GM10248 (cell line): ENCODE data around the gene RGS9.
"Not testable (repeated sequence)": the region's sequence is repeated elsewhere in the genome, so short reads cannot be mapped to it uniquely, and the experiment has no call there.

Experiments
- CTCF ChIA-PET: fragments of 300-600 bp; sonication (Branson Sonifier 250); formaldehyde crosslinking; extraction: SDS; loops from one replicate; lab custom pipeline; 2021; ENCODE audit warnings: antibody characterized with exemption; lab: Yijun Ruan, JAX
- POLR2A ChIA-PET: fragments of 350-650 bp; sonication (Branson Sonifier 250); formaldehyde crosslinking; extraction: SDS; loops from one replicate; lab custom pipeline; 2020; ENCODE audit warnings: antibody characterized with exemption; lab: Yijun Ruan, JAX
- DNase-seq: peaks from one replicate; pipeline ENCODE4 v3.0.0; 2012; ENCODE audit errors: extremely low spot score
- CTCF ChIP-seq: IDR thresholded peaks from 2 replicates; pipeline ENCODE4 v1.5.1; 2012; ENCODE audit warnings: mild to moderate bottlenecking, low read depth; ENCODE audit errors: extremely low read depth, missing control alignments, control extremely low read depth

RGS9 gene

GRCh38 chr17:65197201-65197600, 60.0 kb downstream of the RGS9 start:
- POLR2A ChIA-PET = no interaction called here
- no peak for DNase-seq
- TF ChIP-seq CTCF = no peak
- CTCF ChIA-PET = interaction anchor here (1.4 to 8.3 kb wide), 7 partner anchors 9 to 58 kb away, joined by 3 to 57 read pairs (median 11); no protein-coding TSS in a partner anchor

DNA sequence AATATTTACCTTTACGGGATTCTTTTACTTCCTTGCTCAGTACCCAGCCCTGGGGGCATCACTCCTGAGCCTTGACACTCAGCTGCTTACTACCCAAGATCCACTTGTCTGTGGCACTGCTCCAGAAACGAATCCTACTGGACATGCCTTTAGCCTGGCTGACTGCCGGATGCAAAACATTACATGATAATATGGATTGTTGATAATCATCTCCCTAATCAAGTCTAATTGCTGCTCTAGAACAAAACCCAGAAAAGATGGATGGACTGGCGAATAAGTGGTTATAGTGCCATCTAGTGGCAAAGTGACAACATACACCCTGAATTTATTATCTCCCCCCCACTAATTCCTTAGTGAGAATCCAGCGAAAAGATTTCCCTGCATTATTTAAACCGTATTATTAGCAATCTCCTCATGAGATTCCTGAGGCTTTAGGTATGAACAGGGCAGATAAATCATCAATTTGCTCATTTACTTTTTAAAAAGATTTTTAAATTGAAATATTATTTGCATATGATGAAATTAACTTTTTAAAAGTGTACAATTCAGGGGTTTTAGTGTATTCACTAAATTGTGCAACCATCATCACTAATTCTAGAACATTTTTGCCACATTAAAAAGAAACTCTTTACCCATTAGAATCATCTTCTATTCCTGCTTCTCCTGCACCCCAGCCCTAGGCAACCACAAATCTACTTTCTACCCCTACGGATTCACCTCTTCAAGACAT, 61.6 kb downstream of the RGS9 start:
- DNase-seq = peak; percentile 80
- ChIA-PET CTCF (interaction anchor here (0.8 to 8.3 kb wide), 15 partner anchors 9 to 280 kb away, joined by 3 to 57 read pairs (median 6); partner anchors contain the start of genes LRRC37A3 and RGS9), POLR2A (no interaction called here)
- TF ChIP-seq CTCF = peak; percentile 45

DNA sequence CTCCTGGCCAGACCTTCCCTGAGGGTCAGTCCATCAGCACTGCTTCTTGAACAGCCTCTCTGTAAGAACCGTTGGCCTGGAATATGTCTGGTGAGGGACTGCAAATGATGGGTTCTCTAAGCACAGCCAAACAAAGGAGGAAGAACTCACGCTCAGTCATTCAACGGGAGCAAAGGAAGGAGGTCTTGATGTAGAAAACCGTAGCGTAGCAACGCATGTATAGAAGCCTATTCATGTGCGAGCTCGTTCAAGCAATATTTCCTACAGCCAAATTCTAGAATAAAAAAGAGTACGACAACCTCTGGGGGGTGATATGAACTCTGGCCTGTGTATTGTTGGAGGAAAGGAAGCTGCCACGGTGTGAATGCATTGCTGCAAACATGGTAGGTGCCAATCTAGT, 64.2 kb downstream of the RGS9 start:
- no peak for TF ChIP-seq CTCF
- CTCF ChIA-PET = no interaction called here
- no peak for DNase-seq
- POLR2A ChIA-PET = no interaction called here

DNA sequence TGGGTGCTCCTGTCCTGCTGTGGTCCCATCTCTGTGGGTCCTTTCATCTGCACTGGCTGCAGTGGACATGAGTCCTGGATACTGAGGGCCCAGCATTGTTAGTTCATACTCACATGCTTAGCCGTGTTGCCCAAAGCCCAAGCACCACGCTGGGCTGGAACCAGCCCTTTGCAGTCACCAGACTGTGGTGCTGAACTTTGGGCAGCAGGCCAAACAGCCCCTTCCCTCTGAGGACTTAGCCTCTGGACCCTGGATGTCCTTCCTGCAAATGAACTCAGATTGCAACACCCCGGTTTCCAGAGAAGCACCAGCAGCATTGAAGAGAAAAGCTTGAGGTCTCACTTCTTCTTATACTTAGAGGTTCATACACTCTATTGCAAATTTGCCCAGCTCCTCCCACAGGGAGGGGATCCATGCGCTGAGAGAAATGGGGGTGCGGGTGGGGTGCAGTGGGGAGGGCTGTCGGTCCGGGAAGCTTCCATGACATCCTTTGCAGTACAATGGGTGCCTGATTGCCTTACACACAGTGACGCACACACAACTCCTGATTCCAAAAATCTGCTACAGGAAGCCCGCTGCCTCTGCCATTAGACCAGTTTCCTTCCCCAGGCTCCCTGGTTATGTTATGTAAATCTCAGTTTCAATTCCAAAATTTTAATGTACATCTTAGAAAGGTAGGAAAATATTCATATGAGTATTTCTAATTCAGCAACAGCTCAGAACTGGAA, 65.8 kb downstream of the RGS9 start:
- DNase-seq = no peak
- ChIA-PET POLR2A (no interaction called here), CTCF (interaction anchor here (1.2 to 1.9 kb wide), 4 partner anchors 69 to 354 kb away, joined by 3 to 4 read pairs (median 3); no protein-coding TSS in a partner anchor)
- TF ChIP-seq CTCF = no peak

DNA sequence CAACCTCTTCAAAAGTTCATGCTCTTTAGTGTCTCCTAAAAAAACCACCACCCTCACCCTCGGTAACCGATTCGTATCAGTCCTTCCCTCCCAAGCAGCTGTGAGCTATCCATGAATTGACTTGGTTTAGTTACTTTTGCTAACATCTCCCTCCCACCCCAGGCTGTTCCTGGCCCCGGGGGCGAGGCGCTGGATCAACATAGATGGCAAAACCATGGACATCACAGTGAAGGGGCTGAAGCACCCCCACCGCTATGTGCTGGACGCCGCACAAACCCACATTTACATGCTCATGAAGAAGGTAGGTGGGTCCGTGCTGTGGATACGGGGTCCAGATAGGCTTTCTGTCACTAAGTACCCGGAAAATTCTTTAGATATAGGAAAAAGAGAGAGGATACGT, 66.8 kb downstream of the RGS9 start:
- DNase-seq = no peak
- ChIA-PET POLR2A (interaction anchor here (0.6 kb wide), 1 partner anchor 169 kb away, joined by 4 read pairs; no protein-coding TSS in a partner anchor), CTCF (interaction anchor here (1.5 kb wide), 1 partner anchor 104 kb away, joined by 3 read pairs; no protein-coding TSS in a partner anchor)
- TF ChIP-seq CTCF = no peak

- ChIA-PET CTCF (no interaction called here), POLR2A (no interaction called here)
- no peak for TF ChIP-seq CTCF
- no peak for DNase-seq
Observed at GRCh38 chr17:65205655-65206054, 68.5 kb downstream of the RGS9 start.

- POLR2A ChIA-PET, DNase-seq: not testable (repeated sequence)
- CTCF ChIA-PET = interaction anchor here (1.4 to 2.9 kb wide), 3 partner anchors 10 to 25 kb away, joined by 3 to 12 read pairs (median 10); no protein-coding TSS in a partner anchor
Observed at GRCh38 chr17:65207448-65207847, 70.3 kb downstream of the RGS9 start.
